ENCODE data around the gene CACNA1B.

DNA sequence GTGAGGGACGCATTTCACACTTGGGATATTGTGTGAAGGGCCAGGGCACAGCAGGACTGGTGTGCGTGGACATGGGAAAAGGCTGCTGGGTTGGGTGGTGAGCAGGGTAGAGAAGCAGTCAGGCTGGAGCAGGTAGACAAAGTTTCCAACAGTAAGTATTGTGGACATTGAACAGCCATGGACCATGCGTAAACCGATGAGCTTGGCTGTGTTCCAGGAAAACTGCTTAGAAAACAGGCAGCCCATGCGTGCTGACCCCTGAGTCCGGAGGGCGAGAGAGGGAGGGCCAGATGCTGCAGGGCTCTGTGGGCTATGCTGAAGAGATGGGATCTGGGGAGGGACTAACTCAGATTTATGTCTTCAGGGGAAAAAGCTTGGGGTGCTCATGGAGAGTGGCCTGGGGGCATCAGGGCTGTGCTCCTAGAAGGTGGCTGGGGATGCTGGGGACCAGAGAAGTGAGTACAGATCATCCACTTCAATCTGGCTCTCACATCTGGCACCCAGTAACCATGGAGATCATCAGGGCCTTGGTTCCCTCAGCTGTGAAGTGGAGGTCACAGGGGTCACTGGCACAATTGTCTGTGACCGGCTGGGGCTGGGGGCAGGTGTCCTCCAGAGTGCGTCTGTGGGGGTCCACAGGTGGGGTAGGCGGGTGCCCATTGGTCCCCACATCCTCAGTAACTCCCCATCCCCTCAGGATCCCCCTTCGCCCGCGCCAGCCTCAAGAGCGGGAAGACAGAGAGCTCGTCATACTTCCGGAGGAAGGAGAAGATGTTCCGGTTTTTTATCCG lies 93.3 kb downstream of the CACNA1B start:
- TF ChIP-seq FOXA1 (IDR thresholded peaks at IDR 0.05) (no peak), SP1 (IDR thresholded peaks at IDR 0.05) (no peak), TARDBP (IDR thresholded peaks at IDR 0.05) (no peak), FOXM1 (IDR thresholded peaks at IDR 0.05; ENCODE audit: borderline replicate concordance) (no peak)

All from HEK293T (cell line).